ENCODE data around the gene WNT7B.

- TF ChIP-seq EZH2 (IDR thresholded peaks at IDR 0.05; ENCODE audit: borderline replicate concordance, low read depth, low read length, poor library complexity, severe bottlenecking): no peak
- TF ChIP-seq, protein P1, sequence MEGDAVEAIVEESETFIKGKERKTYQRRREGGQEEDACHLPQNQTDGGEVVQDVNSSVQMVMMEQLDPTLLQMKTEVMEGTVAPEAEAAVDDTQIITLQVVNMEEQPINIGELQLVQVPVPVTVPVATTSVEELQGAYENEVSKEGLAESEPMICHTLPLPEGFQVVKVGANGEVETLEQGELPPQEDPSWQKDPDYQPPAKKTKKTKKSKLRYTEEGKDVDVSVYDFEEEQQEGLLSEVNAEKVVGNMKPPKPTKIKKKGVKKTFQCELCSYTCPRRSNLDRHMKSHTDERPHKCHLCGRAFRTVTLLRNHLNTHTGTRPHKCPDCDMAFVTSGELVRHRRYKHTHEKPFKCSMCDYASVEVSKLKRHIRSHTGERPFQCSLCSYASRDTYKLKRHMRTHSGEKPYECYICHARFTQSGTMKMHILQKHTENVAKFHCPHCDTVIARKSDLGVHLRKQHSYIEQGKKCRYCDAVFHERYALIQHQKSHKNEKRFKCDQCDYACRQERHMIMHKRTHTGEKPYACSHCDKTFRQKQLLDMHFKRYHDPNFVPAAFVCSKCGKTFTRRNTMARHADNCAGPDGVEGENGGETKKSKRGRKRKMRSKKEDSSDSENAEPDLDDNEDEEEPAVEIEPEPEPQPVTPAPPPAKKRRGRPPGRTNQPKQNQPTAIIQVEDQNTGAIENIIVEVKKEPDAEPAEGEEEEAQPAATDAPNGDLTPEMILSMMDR (conservative IDR thresholded peaks at IDR 0.05; ENCODE audit: low read depth, low read length): no peak
Observed at GRCh38 chr22:45993143-45993692, 16.3 kb upstream of the WNT7B start.
